Measurements from ENCODE around the gene CAV3. TPM values are rescaled to one million over a fixed set of nuclear protein-coding genes. Genes with fewer than 3 reads are reported as not detected.

CAV3 gene
- total and polyA plus RNA-seq, 10 of the 15 experiments (the other 5 are each of a cell fraction or from before 2014, with no cell fraction given) = not detected

DNA sequence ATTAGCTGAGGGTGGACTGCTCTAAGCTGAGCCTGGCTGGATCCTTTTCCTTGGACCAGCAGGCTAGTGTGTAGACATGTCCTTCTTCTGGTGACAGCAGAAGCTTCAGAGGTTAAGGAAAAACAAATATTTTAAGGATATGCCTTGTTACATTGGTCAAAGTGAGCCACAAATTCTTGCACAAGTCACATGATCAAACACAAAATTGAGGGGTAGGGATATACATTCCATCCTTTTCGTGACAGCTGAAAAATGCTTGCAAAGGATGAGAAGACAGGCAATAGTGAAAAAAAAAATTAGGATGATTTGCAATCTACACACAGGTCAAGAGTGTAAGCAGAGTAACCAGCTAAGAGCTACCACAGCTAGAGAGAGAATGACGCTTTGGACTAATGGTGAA lies 56.9 kb downstream of the CAV3 start:
- ATAC-seq (no peak), DNase-seq (ENCODE audit: low read depth, low spot score) (no peak), FAIRE-seq (no peak)
- CTCF ChIA-PET = no interaction called here
- no peak for TF ChIP-seq IKZF2 (IDR thresholded peaks at IDR 0.05)
- TF ChIP-seq, protein P1, sequence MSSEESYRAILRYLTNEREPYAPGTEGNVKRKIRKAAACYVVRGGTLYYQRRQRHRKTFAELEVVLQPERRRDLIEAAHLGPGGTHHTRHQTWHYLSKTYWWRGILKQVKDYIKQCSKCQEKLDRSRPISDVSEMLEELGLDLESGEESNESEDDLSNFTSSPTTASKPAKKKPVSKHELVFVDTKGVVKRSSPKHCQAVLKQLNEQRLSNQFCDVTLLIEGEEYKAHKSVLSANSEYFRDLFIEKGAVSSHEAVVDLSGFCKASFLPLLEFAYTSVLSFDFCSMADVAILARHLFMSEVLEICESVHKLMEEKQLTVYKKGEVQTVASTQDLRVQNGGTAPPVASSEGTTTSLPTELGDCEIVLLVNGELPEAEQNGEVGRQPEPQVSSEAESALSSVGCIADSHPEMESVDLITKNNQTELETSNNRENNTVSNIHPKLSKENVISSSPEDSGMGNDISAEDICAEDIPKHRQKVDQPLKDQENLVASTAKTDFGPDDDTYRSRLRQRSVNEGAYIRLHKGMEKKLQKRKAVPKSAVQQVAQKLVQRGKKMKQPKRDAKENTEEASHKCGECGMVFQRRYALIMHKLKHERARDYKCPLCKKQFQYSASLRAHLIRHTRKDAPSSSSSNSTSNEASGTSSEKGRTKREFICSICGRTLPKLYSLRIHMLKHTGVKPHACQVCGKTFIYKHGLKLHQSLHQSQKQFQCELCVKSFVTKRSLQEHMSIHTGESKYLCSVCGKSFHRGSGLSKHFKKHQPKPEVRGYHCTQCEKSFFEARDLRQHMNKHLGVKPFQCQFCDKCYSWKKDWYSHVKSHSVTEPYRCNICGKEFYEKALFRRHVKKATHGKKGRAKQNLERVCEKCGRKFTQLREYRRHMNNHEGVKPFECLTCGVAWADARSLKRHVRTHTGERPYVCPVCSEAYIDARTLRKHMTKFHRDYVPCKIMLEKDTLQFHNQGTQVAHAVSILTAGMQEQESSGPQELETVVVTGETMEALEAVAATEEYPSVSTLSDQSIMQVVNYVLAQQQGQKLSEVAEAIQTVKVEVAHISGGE (CRISPR knock-in tag; IDR thresholded peaks at IDR 0.05) = no peak
- H3K79me2 ChIP-seq (ENCODE audit: control insufficient read depth, insufficient read depth, low read length) = no peaks in the 10 kb centered on the region
- SMC1A ChIA-PET (ENCODE audit: uncharacterized antibody, unreplicated experiment) = no interaction called here
- H3K27ac ChIP-seq (ENCODE audit: control insufficient read depth, insufficient read depth) = no peak overlapping the region
- 63% methylated on average over 2 of the region's 2 CpGs for WGBS (ENCODE audit: insufficient coverage, insufficient replicate concordance, low lambda C conversion rate, missing lambda C conversion rate)
- no peaks in the 10 kb centered on the region for H3K4me1 ChIP-seq (ENCODE audit: control insufficient read depth, insufficient read depth, low read length)
- POLR2A ChIA-PET = no interaction called here
- BruUV-seq (replicated peaks) = no TSS peak
- no peaks in the 10 kb centered on the region for H3K27me3 ChIP-seq (replicated peaks in 1 of 2; ENCODE audit: control insufficient read depth in 2 of 2, insufficient read depth in 2 of 2, low read length in 1 of 2)
- RAD21 ChIA-PET (ENCODE audit: unreplicated experiment) = no interaction called here
- no peak overlapping the region for H3K9ac ChIP-seq (ENCODE audit: control insufficient read depth, insufficient read depth, low read length)
- H3K36me3 ChIP-seq (ENCODE audit: control insufficient read depth in 2 of 2, insufficient read depth in 2 of 2, low read length in 1 of 2) = no peaks in the 10 kb centered on the region
- intact Hi-C loops (cut with micrococcal nuclease; ENCODE audit: unreplicated experiment) (no loop called here), in situ Hi-C loops (cut with MboI) (no loop called here)
- H3K9me3 ChIP-seq (replicated peaks; ENCODE audit: control insufficient read depth, insufficient read depth, low read length) = no peaks in the 10 kb centered on the region
- no peaks in the 10 kb centered on the region for H4K20me1 ChIP-seq (ENCODE audit: control insufficient read depth, insufficient read depth)
- H3K4me2 ChIP-seq (ENCODE audit: control insufficient read depth, insufficient read depth) = no peak overlapping the region
- no peak overlapping the region for H2AFZ ChIP-seq (ENCODE audit: control insufficient read depth, low read depth, low read length)
- H3K4me3 ChIP-seq = no peak overlapping the region

DNA sequence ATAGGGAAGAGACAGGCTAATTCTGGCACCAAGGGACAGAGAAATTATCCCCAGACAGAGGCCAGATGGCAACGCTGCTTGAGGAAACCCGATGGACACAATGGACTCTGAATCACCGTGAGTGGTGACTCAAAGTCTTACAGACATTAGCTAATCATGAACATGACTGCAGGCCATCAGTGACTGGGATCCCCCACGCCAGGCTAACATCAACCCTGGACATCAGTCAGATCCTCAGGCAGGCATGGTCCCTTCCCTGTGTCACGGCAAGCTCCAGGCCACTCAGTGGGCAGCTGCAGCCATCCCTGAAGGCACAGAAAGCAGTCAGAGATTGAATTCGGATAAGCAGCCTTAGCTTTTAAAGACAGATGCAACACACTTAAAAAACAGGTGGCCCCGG lies 59.6 kb downstream of the CAV3 start:
- ATAC-seq = no peak
- intact Hi-C loops (cut with micrococcal nuclease; ENCODE audit: unreplicated experiment) (no loop called here), in situ Hi-C loops (cut with MboI) (no loop called here)
- SMC1A ChIA-PET (ENCODE audit: uncharacterized antibody, unreplicated experiment) = no interaction called here
- BruUV-seq (replicated peaks) = no TSS peak
- Histone ChIP-seq H3K79me2 (ENCODE audit: control insufficient read depth, insufficient read depth, low read length) (no peaks in the 10 kb centered on the region), H3K27ac (ENCODE audit: control insufficient read depth, insufficient read depth) (no peak overlapping the region), H3K27me3 (replicated peaks in 1 of 2; ENCODE audit: control insufficient read depth in 2 of 2, insufficient read depth in 2 of 2, low read length in 1 of 2) (no peaks in the 10 kb centered on the region), H3K36me3 (ENCODE audit: control insufficient read depth in 2 of 2, insufficient read depth in 2 of 2, low read length in 1 of 2) (no peaks in the 10 kb centered on the region), H4K20me1 (ENCODE audit: control insufficient read depth, insufficient read depth) (no peaks in the 10 kb centered on the region), H3K9me3 (replicated peaks; ENCODE audit: control insufficient read depth, insufficient read depth, low read length) (no peaks in the 10 kb centered on the region), H3K4me1 (ENCODE audit: control insufficient read depth, insufficient read depth, low read length) (no peaks in the 10 kb centered on the region), H3K4me2 (ENCODE audit: control insufficient read depth, insufficient read depth) (no peak overlapping the region), H2AFZ (ENCODE audit: control insufficient read depth, low read depth, low read length) (no peak overlapping the region), H3K4me3 (no peak overlapping the region), H3K9ac (ENCODE audit: control insufficient read depth, insufficient read depth, low read length) (no peak overlapping the region)
- CTCF ChIA-PET = no interaction called here
- RAD21 ChIA-PET (ENCODE audit: unreplicated experiment) = no interaction called here
- POLR2A ChIA-PET = no interaction called here
- DNase-seq (ENCODE audit: low read depth, low spot score) = no peak
- WGBS (ENCODE audit: insufficient coverage, insufficient replicate concordance, low lambda C conversion rate, missing lambda C conversion rate) = 70% methylated on average over 7 of the region's 7 CpGs
- FAIRE-seq = no peak
- TF ChIP-seq KDM1A (IDR thresholded peaks at IDR 0.05; ENCODE audit: borderline replicate concordance) = no peak
- TF ChIP-seq, protein P2, sequence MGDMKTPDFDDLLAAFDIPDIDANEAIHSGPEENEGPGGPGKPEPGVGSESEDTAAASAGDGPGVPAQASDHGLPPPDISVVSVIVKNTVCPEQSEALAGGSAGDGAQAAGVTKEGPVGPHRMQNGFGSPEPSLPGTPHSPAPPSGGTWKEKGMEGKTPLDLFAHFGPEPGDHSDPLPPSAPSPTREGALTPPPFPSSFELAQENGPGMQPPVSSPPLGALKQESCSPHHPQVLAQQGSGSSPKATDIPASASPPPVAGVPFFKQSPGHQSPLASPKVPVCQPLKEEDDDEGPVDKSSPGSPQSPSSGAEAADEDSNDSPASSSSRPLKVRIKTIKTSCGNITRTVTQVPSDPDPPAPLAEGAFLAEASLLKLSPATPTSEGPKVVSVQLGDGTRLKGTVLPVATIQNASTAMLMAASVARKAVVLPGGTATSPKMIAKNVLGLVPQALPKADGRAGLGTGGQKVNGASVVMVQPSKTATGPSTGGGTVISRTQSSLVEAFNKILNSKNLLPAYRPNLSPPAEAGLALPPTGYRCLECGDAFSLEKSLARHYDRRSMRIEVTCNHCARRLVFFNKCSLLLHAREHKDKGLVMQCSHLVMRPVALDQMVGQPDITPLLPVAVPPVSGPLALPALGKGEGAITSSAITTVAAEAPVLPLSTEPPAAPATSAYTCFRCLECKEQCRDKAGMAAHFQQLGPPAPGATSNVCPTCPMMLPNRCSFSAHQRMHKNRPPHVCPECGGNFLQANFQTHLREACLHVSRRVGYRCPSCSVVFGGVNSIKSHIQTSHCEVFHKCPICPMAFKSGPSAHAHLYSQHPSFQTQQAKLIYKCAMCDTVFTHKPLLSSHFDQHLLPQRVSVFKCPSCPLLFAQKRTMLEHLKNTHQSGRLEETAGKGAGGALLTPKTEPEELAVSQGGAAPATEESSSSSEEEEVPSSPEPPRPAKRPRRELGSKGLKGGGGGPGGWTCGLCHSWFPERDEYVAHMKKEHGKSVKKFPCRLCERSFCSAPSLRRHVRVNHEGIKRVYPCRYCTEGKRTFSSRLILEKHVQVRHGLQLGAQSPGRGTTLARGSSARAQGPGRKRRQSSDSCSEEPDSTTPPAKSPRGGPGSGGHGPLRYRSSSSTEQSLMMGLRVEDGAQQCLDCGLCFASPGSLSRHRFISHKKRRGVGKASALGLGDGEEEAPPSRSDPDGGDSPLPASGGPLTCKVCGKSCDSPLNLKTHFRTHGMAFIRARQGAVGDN (IDR thresholded peaks at IDR 0.05) = no peak
- no peak for TF ChIP-seq HDGF (IDR thresholded peaks at IDR 0.05)
- TF ChIP-seq GABPA (IDR thresholded peaks at IDR 0.05; ENCODE audit: low read depth) = no peak
- no peak for TF ChIP-seq ZNF207 (IDR thresholded peaks at IDR 0.05; ENCODE audit: borderline replicate concordance)
- TF ChIP-seq, protein P3, sequence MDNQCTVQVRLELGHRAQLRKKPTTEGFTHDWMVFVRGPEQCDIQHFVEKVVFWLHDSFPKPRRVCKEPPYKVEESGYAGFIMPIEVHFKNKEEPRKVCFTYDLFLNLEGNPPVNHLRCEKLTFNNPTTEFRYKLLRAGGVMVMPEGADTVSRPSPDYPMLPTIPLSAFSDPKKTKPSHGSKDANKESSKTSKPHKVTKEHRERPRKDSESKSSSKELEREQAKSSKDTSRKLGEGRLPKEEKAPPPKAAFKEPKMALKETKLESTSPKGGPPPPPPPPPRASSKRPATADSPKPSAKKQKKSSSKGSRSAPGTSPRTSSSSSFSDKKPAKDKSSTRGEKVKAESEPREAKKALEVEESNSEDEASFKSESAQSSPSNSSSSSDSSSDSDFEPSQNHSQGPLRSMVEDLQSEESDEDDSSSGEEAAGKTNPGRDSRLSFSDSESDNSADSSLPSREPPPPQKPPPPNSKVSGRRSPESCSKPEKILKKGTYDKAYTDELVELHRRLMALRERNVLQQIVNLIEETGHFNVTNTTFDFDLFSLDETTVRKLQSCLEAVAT (IDR thresholded peaks at IDR 0.05) = no peak
- TF ChIP-seq SPI1 (IDR thresholded peaks at IDR 0.05; ENCODE audit: borderline replicate concordance, insufficient read depth, low read depth, low read length) = no peak
